ENCODE results near the gene TMEM63B. TPM values are rescaled to one million over a fixed set of nuclear protein-coding genes. Genes with fewer than 3 reads are reported as not detected.
"Not testable (repeated sequence)": the region's sequence is repeated elsewhere in the genome, so short reads cannot be mapped to it uniquely, and the experiment has no call there.

TMEM63B gene
- total RNA-seq, 2 experiments from 2014 or later = 14.5 to 15.3 TPM

DNA sequence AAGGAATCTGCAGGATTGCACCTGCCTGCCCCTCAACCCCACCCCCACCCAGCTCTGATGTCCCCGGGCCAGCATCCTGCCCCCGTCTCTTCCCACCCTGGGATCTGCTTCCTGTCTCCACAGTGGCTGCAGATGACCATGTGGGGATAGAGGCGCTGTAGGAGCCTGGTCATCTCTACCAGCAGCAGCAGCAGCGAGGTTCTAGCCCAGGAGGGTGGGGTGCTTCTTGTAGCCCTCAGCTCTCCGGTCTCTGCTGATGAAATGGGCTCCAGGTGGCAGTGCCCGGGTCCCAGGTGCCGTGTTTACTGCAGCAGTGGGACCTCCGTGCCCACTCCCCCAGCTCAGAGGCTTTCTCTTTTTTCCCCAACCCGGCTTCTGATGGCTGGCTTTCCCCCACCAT, 56.4 kb downstream of the TMEM63B start:
- Mint-ChIP-seq H3K4me3 (no peak overlapping the region), H3K4me1 (peaks cover 9% of the 10 kb centered on the region), H3K27ac (no peak overlapping the region), H3K36me3 (ENCODE audit: low read depth) (no peaks in the 10 kb centered on the region), H3K9me3 (no peaks in the 10 kb centered on the region), H3K27me3 (no peaks in the 10 kb centered on the region)
- DNase-seq = no peak
- POLR2A ChIA-PET = no interaction called here
- CTCF ChIA-PET = no interaction called here

DNA sequence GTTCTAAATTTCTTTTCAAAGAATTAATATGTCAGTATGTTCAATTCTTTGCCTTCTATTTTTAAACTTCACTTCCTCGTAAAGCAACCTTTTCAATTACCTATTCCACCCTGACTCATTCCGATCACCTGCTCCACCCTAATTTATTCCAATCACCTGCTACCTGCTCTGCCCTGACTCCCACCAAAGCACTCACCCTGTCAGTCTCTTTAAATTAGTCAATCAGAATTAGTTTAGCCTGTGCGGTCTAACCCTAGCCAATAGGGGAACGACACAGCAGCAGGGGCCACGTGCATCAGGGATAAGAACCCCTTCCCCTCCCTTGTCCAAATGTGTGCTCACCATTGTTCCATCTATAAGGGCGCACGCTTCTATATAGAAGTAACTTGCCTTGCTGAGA, 58.0 kb downstream of the TMEM63B start:
- H3K9me3 Mint-ChIP-seq; H3K27ac Mint-ChIP-seq; H3K27me3 Mint-ChIP-seq; POLR2A ChIA-PET; H3K36me3 Mint-ChIP-seq (ENCODE audit: low read depth); H3K4me3 Mint-ChIP-seq; DNase-seq; H3K4me1 Mint-ChIP-seq: not testable (repeated sequence)
- CTCF ChIA-PET = interaction anchor here (1.3 kb wide), 1 partner anchor 82 kb away, joined by 4 read pairs; no protein-coding TSS in a partner anchor

DNA sequence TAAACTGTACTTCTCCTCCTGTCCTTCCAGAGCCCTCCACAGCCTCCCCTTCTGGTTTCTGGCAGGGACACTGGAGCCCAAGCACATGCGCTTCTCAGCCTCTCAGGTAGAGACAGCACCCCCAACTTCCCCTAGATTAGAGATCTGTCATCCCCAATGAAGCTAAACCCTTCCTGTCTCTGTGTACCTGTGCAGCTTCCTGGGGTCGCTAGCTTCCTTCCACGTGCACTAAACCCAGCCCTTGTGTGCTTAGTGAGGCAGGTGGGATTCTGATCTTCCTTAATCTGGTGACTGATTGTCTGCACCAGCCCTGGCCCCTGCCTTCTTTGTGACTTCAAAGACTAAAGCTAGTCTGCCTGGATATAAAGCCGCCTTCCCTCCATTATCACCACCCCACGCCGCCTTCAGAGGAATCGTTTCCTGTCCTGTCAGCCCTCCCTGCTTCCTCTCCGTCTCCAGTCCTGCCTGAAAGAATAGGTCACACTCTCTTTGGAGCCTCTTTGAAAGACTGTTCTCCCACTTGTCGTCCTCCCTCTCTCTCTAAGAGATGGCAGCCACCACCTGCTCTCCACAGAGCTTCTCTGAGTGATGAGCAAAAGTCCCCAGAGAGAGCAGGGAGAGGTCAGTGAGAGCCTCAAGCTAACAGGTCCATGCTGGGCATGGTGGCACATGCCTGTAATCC, 58.7 kb downstream of the TMEM63B start:
- peaks cover 9% of the 10 kb centered on the region for H3K4me1 Mint-ChIP-seq
- ChIA-PET CTCF (interaction anchor here (0.8 to 1.3 kb wide), 2 partner anchors 35 to 82 kb away, joined by 3 to 4 read pairs; no protein-coding TSS in a partner anchor), POLR2A (no interaction called here)
- no peaks in the 10 kb centered on the region for H3K36me3 Mint-ChIP-seq (ENCODE audit: low read depth)
- H3K9me3 Mint-ChIP-seq = no peaks in the 10 kb centered on the region
- no peak for DNase-seq
- no peaks in the 10 kb centered on the region for H3K27me3 Mint-ChIP-seq
- H3K27ac Mint-ChIP-seq = no peak overlapping the region
- H3K4me3 Mint-ChIP-seq = no peak overlapping the region

DNA sequence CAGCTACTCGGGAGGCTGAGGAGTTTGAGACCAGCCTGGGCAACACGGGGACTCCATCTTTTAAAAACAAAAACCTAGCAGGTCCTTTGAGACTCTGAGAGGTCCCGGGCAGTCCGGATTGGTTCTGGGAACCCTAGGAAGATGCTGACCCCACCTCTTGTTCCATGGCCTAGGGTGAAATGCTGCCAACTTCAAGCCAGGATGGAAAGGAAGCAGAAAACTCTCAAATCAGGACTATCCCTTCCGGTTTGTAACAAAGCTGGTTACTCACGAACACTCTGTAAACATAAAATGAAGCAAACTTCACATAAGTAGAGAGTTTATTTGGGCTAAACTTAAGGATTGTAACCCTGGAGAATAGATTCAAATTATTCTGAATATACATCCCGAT, 59.3 kb downstream of the TMEM63B start:
- peaks cover 9% of the 10 kb centered on the region for H3K4me1 Mint-ChIP-seq
- H3K27ac Mint-ChIP-seq = no peak overlapping the region
- CTCF ChIA-PET = interaction anchor here (0.8 to 1.3 kb wide), 2 partner anchors 35 to 81 kb away, joined by 3 to 4 read pairs; no protein-coding TSS in a partner anchor
- DNase-seq = no peak
- H3K27me3 Mint-ChIP-seq = no peaks in the 10 kb centered on the region
- no peak overlapping the region for H3K4me3 Mint-ChIP-seq
- H3K36me3 Mint-ChIP-seq (ENCODE audit: low read depth) = no peaks in the 10 kb centered on the region
- POLR2A ChIA-PET = no interaction called here
- no peaks in the 10 kb centered on the region for H3K9me3 Mint-ChIP-seq

DNA sequence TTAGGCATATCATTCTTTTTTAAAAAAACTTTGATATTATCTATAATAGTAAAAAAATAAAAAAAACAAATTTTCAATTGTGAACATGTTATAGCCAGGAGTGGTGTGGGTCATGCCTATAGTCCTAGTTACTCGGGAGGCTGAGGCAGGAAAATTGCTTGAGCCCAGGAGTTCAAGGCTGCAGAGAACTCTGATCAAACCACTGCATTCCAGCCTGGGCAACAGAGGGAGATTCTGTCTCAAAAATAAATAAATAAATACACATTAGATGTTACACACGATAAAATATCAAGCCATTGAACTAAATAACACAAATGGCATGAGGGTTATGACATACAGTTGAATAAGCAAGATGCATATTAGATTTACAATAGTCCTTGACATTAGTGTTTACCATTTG, 61.5 kb downstream of the TMEM63B start:
- H3K36me3 Mint-ChIP-seq (ENCODE audit: low read depth) = no peaks in the 10 kb centered on the region
- CTCF ChIA-PET = interaction anchor here (1.6 to 1.9 kb wide), 2 partner anchors 13 to 20 kb away, joined by 5 to 7 read pairs; no protein-coding TSS in a partner anchor
- no peak overlapping the region for H3K27ac Mint-ChIP-seq
- H3K27me3 Mint-ChIP-seq = no peaks in the 10 kb centered on the region
- H3K9me3 Mint-ChIP-seq = no peaks in the 10 kb centered on the region
- H3K4me3 Mint-ChIP-seq = no peak overlapping the region
- peaks cover 13% of the 10 kb centered on the region for H3K4me1 Mint-ChIP-seq
- no peak for DNase-seq
- POLR2A ChIA-PET = no interaction called here

DNA sequence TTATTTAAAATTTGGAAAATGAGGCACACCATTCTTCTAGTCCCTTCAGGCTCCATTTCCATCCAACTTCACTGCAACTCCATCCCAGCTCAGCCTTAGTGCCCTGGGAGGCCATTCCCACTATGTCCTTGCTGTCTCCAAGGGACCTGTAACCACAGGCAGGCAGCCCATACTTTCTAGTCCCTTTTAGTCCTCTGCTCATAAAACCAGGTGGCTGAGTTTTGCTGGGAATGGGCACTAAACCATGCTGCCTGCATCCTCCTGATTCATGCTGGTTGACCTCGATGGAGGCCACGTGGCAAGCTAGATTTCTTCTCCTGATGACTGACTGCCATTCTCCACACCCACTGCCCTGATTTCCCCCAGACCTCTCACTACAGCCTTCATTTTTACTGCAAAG, 61.9 kb downstream of the TMEM63B start:
- CTCF ChIA-PET = interaction anchor here (0.7 to 1.9 kb wide), 3 partner anchors 10 to 14 kb away, joined by 3 to 7 read pairs (median 5); no protein-coding TSS in a partner anchor
- Mint-ChIP-seq H3K9me3 (no peaks in the 10 kb centered on the region), H3K27me3 (no peaks in the 10 kb centered on the region)

DNA sequence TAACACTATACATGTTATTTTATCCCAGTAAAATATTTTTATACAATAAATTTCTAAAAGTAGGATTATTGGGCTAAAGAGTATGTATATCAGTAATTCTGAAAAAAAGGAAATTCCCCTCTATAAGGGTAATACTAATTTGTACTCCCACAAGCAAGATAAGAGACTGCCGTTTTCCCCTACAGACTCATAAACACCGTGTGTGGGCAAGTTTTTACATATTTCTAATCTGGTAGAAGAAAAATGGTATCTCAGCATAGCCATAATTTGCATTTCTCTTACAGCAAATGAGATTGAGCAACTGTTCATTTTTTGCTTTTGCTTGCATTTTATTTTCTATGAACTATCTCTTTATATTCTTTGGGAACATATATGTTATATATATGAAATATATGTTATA, 63.4 kb downstream of the TMEM63B start:
- no peak for DNase-seq
- H3K9me3 Mint-ChIP-seq = no peaks in the 10 kb centered on the region
- peaks cover 4% of the 10 kb centered on the region for H3K27me3 Mint-ChIP-seq
- ChIA-PET POLR2A (no interaction called here), CTCF (interaction anchor here (0.6 to 1.9 kb wide), 2 partner anchors 15 to 105 kb away, joined by 3 to 7 read pairs; no protein-coding TSS in a partner anchor)
- no peaks in the 10 kb centered on the region for H3K36me3 Mint-ChIP-seq (ENCODE audit: low read depth)
- H3K4me3 Mint-ChIP-seq = no peak overlapping the region
- H3K4me1 Mint-ChIP-seq = peaks cover 10% of the 10 kb centered on the region
- no peak overlapping the region for H3K27ac Mint-ChIP-seq

More for the DNA sequence above, 61.9 kb downstream of the TMEM63B start:
- no peak for DNase-seq
- Mint-ChIP-seq H3K27ac (no peak overlapping the region), H3K4me3 (no peak overlapping the region), H3K36me3 (ENCODE audit: low read depth) (no peaks in the 10 kb centered on the region), H3K4me1 (peaks cover 13% of the 10 kb centered on the region)
- POLR2A ChIA-PET = interaction anchor here (0.6 kb wide), 1 partner anchor 36 kb away, joined by 3 read pairs; no protein-coding TSS in a partner anchor

DNA sequence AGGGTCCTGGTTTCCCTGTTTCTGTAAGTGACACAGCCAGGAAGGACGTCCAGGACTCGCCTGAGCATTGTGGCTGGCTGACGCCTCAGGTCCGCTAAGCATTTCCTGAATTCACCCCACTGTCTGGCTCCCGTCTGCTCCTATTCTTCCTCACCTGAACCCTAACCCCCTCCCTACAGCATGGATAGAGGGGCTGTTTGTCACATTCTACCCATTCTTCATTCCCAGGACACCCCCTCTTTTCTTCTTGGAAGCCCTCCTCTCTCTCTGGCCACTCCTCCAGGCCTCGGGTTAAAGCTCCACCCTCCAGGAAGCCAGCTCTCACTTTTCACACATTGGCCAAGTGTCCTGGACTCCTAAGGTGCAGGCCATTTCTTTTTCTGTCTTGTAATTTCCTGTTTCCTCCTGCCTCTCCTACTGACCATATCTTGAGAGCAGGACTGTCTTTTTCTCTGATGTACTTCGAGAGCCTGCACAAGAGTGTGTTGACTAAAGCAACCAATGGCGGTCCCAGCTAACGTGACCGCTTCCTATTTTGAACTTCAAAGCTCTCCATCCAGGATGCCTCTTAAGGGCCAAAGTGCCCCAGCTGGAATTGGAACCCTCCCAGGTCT, 65.2 kb downstream of the TMEM63B start:
- Mint-ChIP-seq H3K4me1 (peaks cover 3% of the 10 kb centered on the region), H3K27ac (no peak overlapping the region), H3K4me3 (no peak overlapping the region), H3K9me3 (no peaks in the 10 kb centered on the region), H3K27me3 (peaks cover 4% of the 10 kb centered on the region), H3K36me3 (ENCODE audit: low read depth) (no peaks in the 10 kb centered on the region)
- ChIA-PET POLR2A (no interaction called here), CTCF (interaction anchor here (1.6 kb wide), 1 partner anchor 12 kb away, joined by 3 read pairs; no protein-coding TSS in a partner anchor)
- DNase-seq = no peak

DNA sequence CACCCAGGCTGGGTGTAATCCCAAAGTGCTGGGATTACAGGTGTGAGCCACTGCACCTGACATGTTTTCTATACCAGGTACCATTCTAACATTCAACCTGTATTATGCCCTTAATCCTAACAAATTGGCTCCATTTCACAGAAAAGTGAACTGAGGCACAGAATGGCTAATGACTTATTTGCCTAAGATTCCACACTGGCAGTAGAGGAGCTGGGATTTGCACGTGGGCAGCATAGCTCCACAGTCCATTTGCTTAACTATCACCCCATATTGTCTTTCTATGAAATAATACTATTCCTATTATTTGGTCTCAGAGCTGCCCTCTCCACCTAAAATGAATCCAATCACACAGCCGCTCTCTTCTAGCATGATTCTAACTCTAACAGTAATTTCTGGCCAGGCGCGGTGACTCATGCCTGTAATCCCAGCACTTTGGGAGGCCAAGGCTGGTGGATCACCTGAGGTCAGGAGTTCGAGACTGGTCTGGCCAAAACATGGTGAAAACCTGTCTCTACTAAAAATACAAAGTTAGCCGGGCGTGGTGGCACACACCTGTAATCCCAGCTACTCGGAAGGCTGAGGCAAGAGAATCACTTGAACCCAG, 66.1 kb downstream of the TMEM63B start:
- Mint-ChIP-seq H3K9me3 (no peaks in the 10 kb centered on the region), H3K27me3 (peaks cover 4% of the 10 kb centered on the region), H3K36me3 (ENCODE audit: low read depth) (no peaks in the 10 kb centered on the region), H3K4me1 (peaks cover 3% of the 10 kb centered on the region), H3K27ac (no peak overlapping the region), H3K4me3 (no peak overlapping the region)
- ChIA-PET POLR2A (no interaction called here), CTCF (interaction anchor here (1.6 kb wide), 1 partner anchor 13 kb away, joined by 3 read pairs; no protein-coding TSS in a partner anchor)
- no peak for DNase-seq

DNA sequence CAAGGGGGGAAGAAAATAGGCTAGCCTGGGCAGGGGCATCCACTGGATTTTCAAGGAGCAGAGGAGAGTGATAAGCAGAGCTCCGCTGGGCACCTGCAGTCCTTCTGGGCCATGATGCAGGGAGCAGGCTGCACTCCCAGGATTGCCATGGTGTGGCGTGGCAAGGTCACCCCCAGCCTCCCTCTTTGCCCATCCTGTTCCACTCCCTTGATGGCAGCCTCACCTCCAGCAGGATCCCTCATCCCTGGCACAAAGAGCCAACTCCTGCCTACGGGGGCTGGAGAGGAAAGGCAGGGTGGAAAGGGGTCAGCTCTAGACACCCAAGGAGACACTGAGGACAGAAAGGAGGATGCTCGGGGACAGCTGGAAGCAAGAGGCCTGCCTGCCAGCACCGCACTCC, 67.0 kb downstream of the TMEM63B start:
- peaks cover 3% of the 10 kb centered on the region for H3K4me1 Mint-ChIP-seq
- H3K27me3 Mint-ChIP-seq = peaks cover 4% of the 10 kb centered on the region
- H3K4me3 Mint-ChIP-seq = no peak overlapping the region
- ChIA-PET POLR2A (no interaction called here), CTCF (interaction anchor here (0.6 kb wide), 1 partner anchor 8 kb away, joined by 3 read pairs; no protein-coding TSS in a partner anchor)
- H3K9me3 Mint-ChIP-seq = no peaks in the 10 kb centered on the region
- no peak for DNase-seq
- H3K36me3 Mint-ChIP-seq (ENCODE audit: low read depth) = no peaks in the 10 kb centered on the region
- H3K27ac Mint-ChIP-seq = no peak overlapping the region

DNA sequence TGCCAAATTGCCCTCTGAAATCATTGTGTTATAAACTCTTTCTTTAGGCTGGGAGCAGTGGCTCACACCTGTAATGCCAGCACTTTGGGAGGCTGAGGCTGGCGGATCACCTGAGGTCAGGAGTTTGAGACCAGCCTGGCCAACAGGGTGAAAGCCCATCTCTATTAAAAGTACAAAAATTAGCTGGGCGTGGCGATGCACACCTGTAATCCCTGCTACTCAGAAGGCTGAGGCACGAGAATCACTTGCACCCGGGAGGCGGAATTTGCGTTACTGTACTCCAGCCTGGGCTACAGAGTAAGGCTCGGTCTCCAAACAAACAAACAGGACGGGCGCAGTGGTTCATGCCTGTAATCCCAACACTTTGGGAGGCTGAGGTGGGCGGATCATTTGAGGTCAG, 69.0 kb downstream of the TMEM63B start:
- POLR2A ChIA-PET, CTCF ChIA-PET: not testable (repeated sequence)

DNA sequence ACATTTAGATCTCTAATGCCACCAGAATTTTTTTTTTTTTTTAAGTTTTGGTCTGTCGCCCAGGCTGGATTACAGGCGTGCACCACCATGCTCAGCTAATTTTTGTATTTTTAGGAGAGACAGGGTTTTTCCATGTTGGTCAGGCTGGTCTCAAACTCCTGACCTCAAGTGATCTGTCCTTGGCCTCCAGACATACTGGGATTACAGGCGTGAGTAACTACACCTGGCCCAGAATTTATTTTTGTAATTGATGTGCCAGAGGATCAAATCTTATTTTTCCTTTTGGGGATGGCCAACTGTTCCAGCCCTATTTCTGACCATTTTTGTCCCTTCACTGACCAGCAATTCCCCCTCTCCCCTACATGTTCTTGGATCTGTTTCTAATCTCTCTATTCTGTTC, 71.3 kb downstream of the TMEM63B start:
- POLR2A ChIA-PET = no interaction called here
- no peaks in the 10 kb centered on the region for H3K9me3 Mint-ChIP-seq
- no peak for DNase-seq
- H3K36me3 Mint-ChIP-seq (ENCODE audit: low read depth) = no peaks in the 10 kb centered on the region
- H3K4me3 Mint-ChIP-seq = no peak overlapping the region
- no peaks in the 10 kb centered on the region for H3K4me1 Mint-ChIP-seq
- no peak overlapping the region for H3K27ac Mint-ChIP-seq
- CTCF ChIA-PET = no interaction called here
- H3K27me3 Mint-ChIP-seq = peaks cover 4% of the 10 kb centered on the region

More for the DNA sequence above, 69.0 kb downstream of the TMEM63B start:
- not testable (repeated sequence) for H3K4me1 Mint-ChIP-seq; H3K9me3 Mint-ChIP-seq; H3K27ac Mint-ChIP-seq; H3K27me3 Mint-ChIP-seq; H3K36me3 Mint-ChIP-seq (ENCODE audit: low read depth); DNase-seq; H3K4me3 Mint-ChIP-seq

DNA sequence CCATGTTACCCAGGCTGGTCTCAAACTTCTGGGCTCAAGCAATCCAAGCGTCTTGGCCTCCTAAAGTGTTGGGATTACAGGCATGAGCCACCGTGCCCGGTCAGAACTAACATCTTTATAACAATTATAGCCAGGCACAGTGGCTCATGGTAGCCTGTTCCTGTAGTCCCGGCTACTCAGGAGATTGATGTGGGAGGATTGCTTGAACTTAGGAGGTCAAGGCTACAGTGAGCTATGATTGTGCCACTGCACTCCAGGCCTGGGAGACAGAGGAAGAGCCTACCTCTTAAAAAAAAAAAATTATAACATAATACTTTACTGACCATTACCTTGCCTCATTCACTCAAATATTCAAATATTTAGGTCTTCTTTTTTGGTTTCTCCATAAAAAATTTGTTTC, 72.5 kb downstream of the TMEM63B start:
- Mint-ChIP-seq H3K27ac (no peak overlapping the region), H3K4me1 (no peaks in the 10 kb centered on the region), H3K36me3 (ENCODE audit: low read depth) (no peaks in the 10 kb centered on the region), H3K4me3 (no peak overlapping the region), H3K9me3 (no peaks in the 10 kb centered on the region), H3K27me3 (peaks cover 9% of the 10 kb centered on the region)
- ChIA-PET POLR2A (no interaction called here), CTCF (no interaction called here)
- no peak for DNase-seq

Data from activated CD4-positive, alpha-beta T cell treated with anti-CD3 and anti-CD28 coated beads, Interleukin-2, amount 10 ng/mL, durations not matched to agents 7 days and 5 days (primary cell).